Stimulated activated CD8-positive, alpha-beta memory T cell treated with anti-CD3 and anti-CD28 coated beads, Interleukin-7, amount 100 ng/mL, for 4 hours (primary cell): ENCODE results near the gene ERRFI1.
"Not testable (repeated sequence)": the region's sequence is repeated elsewhere in the genome, so short reads cannot be mapped to it uniquely, and the experiment has no call there.

Source experiments
- DNase-seq, 2 donors: peaks; one replicate each; pipeline ENCODE4 v3.0.0-alpha.2; 2020; ENCODE audit warnings: low read depth in 2 of 2

The ERRFI1 gene

DNA sequence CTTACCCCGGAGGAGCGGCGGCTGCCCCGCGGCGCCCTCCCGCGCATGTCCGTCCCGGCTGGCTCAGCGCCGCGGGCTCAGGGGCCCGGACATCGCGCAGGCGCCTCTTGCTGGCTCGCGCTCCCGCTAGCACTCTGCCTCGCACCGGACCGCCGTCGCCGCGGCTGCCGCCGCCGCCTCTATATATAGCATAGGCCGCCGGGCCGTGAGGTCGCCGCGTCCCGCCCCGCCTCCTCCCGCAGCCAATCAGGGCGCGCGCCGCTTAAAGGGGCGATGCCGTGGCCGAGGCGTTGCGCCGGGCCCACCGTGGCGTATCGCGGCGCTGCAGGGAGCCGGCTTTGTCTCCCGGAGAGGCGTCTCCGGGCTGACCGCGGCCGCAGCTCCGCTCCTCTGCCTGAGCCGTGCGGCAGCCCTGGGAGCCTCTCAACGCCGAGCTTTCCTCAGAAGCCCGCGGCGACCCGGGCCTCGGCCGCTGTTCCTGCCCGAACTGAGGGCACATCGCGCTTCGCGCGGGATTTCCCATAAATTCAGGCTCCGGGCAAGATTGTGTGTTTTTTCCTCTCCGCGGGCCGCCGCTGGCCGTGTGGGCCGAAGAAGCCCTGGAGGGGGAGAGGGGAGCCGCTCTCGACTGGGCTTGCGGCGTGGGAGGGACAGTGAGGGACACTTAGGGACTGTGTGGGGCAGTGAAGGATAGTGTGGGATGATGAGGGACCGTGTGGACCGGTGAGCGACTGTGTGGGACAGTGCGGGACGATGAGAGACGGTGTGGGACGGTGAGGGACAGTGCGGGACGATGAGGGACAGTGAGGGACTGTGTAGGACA is at the start of gene ERRFI1:
Gene ERRFI1 (minus strand): TSS at position 157 of the 823 bp plus-strand sequence. CDS start 10,690 bp downstream, outside the sequence.
- peak; percentile 64 to 86 for DNase-seq

- DNase-seq: no peak
Measured at GRCh38 chr1:8075511-8076051, 49.5 kb upstream of the ERRFI1 start.

DNA sequence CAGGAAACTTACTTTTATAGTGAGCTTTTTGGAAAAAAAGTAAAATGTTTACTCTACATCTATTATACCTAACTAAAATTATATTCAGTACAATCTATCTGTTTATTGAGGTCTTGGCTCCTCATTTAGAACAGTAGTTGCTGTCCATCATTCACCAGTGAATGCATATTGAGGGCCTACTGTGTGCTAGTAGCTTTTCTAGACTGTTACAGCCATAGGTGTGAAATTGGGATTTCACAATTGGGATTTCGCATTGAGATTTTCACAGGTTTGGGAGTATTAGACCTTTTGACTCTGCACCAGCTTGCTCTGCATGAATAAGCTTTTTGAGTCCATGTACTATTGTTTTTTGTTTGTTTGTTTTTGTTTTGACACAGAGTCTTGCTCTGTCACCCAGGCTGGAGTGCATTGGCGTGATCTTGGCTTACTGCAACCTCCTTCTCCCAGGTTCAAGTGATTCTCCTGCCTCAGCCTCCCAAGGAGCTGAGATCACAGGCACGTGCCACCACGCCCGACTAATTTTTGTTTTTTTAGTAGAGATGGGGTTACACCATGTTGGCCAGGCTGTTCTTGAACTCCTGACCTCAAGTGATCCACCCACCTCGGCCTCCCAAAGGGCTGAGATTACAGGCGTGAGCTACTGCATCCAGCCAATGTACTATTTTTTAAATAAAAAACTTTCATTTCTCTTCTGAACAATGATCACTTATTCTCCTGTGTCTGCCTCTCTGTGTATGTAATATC is 47.2 kb upstream of the ERRFI1 start:
- no peak for DNase-seq

GRCh38 chr1:8070381-8070811 is 44.3 kb upstream of the ERRFI1 start:
- DNase-seq: no peak

- not testable (repeated sequence) for DNase-seq
Measured at GRCh38 chr1:8069614-8070320, 43.7 kb upstream of the ERRFI1 start.

- DNase-seq: no peak
Measured at GRCh38 chr1:8065369-8065768, 39.3 kb upstream of the ERRFI1 start.

DNA sequence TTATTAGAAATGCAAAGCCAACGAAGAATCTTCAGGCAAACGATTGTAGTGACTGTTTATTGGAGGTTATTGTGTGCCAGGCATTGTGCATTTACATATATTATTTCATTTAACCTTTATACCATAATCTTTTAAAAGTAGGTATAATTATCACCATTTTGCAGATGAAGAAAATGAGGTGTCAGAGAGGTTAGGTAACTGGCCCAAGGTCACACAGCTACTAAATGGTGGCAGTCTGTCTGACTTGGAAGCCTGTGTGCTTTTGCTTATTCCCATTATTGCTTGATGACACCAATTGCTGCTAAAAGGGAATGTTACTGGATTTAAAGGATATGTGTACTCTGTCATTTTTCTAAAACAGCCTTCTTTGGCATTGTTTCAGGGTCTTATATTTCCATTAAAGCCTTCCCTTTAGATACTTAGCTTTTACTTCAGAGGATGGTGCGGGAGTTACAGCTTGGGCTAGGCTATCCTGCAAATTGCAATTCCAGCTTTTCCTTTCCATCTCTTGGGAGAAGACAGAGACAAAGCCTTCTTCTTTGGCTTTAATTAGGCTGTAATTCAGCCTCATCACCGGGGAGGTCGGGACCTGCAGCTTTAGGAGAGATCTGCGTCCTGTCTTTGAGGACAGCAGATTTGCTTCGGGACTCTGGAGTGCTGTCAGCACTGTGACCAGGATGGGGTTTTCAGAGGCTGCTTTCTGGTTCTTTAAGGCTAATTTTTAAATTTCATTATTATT is 37.4 kb upstream of the ERRFI1 start:
- DNase-seq: no peak

- no peak for DNase-seq
Measured at GRCh38 chr1:8062861-8063260, 36.8 kb upstream of the ERRFI1 start.

DNA sequence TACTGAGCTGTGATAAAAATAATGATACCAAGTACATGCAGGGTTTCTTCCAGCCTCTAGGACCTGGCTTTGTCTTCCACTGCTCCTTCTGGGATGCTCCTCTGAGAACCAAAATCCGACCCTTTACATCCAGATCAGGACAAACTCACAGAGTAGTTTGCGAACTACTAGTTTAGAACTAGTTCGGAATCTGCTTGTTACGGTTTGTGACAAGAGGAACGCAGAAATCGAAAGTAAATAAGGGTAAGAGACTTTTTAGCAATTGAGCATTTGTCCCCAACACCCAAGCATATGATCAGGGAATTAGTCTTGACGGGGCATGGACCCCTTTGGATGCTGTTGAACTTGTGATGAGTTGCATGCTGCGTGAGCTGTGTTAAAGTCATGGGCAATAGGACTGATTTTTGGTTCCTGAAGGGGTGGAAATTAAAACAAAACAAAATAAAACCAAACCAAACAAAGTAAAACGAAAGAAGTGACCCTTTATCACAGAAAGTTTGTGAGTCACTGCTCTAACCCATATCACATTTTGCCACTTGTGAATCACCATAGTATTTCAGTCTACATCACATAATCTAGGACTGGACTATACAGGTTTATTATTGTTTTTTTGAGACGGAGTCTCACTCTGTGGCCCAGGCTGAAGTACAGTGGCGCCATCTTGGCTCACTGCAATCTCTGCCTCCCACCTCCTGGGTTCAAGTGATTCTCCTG is 35.7 kb upstream of the ERRFI1 start:
- no peak for DNase-seq

- no peak for DNase-seq
Measured at GRCh38 chr1:8061210-8061609, 35.1 kb upstream of the ERRFI1 start.

- no peak for DNase-seq
Measured at GRCh38 chr1:8059161-8059622, 33.1 kb upstream of the ERRFI1 start.

DNA sequence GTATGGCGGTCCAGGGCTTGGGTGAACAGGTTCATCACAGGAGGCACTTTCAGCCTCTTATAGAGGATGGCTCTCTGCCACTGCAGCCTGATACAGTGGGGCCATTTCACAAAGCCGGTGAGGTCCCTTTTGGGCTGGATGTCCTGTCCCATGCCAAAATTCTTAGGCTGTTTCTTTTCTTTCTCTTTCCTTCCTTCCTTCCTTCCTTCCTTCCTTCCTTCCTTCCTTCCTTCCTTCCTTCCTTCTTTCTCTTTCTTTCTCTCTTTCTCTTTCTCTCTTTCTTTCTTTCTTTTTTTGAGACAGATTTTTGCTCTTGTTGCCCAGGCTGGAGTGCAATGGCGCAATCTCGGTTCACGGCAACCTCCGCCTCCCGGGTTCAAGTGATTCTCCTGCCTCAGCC is 31.7 kb upstream of the ERRFI1 start:
- DNase-seq: not testable (repeated sequence)

DNA sequence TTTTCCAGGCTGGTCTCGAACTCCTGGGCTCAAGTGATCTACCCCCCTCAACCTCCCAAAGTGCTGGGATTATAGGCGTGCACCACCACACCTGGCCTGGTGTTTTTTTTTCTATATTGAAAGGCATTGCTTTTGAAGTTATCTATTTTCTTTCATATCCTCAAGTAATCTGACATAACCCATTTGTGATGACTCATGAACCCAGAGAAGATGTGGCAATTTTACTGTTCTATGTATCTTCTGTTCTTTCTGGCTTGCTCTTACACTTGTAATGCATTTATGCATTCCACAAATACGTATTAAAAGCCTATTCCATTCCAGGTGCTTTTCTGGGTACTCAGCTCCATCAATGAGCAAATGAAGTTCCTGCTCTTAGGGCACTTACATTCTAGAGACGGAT is 29.9 kb upstream of the ERRFI1 start:
- DNase-seq: no peak

DNA sequence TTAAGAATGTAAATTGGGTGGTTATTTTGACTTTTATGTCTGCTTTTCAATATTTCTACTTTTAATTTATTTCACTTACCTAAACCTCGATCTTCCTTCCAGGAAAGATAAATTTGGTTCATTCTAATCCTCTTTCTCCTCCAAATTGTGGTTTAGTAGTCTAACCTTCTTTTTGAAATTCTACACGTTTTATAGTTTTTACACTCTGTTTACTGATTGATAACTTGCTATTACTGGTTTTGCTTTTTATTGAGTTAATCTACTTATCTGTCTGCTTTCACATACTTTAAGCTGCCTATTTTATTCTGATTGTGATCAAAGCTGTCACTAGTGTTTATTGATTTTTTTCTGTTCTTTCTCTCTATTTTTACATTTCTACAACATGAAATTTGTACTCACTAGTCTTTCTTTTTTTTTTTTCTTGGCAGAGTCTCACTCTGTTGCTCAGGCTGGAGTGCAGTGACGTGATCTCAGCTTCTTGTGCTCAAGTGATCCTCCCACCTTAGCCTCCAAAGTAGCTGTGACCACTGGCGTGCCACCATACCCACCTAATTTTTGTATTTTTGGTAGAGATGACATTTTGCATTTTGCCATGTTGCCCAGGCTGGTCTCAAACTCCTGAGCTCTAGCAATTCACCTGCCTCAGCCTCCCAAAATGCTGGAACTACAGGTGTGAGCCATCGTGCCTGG is 27.9 kb upstream of the ERRFI1 start:
- no peak for DNase-seq

- no peak for DNase-seq
Measured at GRCh38 chr1:8051650-8052049, 25.5 kb upstream of the ERRFI1 start.

DNA sequence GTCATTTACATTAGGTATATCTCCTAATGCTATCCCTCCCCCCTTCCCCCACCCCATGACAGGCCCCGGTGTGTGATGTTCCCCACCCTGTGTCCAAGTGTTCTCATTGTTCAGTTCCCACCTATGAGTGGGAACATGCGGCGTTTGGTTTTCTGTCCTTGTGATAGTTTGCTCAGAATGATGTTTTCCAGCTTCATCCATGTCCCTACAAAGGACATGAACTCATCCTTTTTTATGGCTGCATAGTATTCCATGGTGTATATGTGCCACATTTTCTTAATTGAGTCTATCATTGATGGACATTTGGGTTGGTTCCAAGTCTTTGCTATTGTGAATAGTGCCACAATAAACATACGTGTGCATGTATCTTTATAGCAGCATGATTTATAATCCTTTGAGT is 23.1 kb upstream of the ERRFI1 start:
- DNase-seq: not testable (repeated sequence)

- no peak for DNase-seq
Measured at GRCh38 chr1:8047686-8048445, 21.8 kb upstream of the ERRFI1 start.

DNA sequence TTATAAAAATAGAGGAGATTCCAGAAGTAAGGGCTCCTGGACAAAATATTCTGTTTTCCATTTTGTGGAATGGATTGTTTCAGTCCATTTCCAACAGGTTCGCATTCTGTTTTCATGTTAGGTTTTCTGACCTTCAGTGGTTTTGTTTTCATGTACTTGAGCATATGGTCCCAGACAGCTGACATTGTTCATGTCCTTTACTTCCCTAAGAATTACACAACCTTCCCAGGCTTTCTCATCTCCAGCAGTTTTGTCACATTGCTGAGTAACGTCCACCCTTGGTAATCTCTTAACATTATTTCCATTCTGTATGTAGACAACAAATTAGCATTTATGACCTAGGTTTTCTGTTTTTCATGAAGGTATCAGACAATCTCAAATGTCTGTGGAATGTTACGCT is 21.0 kb upstream of the ERRFI1 start:
- DNase-seq: no peak

- no peak for DNase-seq
Measured at GRCh38 chr1:8046391-8046790, 20.3 kb upstream of the ERRFI1 start.
